GM19035 (cell line): ENCODE results near the gene NPR2.

Experiments used
- ATAC-seq: cut with Tn5 transposase; IDR thresholded peaks from one replicate; pipeline ENCODE4 v1.9.1; 2021; ENCODE audit not compliant: unreplicated experiment

Gene NPR2

DNA sequence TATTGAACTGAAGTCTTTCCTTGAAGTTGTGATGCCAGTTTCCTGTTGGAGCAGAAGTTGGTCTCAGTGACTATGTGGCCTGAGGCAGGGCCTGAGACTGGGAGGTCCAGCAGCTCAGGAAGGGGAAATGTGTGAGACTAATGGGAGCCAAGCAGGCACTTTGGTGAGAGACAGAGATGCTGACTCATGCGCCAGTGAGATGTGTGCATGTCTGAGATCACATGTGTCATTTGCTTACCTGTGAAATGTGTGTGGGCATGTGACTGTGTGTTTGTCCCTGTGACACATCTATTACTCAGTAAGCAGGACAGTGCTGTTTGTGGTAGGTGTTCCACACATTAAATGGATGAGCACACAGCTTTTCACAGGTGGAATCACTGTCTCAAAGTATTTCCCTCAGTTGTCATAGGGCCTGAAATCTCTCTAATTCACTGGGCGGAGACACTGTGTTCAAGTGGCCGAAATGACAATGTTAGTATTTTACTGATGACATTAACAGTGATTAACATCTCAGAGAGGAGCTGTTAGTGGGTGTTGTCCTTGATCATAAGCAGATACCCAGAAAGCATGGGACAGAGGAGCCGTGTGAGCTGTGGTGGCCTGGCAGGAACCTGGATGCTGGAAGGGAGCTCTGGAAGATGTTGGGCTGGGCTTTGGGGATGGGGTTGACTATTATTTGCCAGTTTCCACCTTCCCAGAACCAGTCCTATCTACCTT, 7.4 kb downstream of the NPR2 start:
- no peak for ATAC-seq

DNA sequence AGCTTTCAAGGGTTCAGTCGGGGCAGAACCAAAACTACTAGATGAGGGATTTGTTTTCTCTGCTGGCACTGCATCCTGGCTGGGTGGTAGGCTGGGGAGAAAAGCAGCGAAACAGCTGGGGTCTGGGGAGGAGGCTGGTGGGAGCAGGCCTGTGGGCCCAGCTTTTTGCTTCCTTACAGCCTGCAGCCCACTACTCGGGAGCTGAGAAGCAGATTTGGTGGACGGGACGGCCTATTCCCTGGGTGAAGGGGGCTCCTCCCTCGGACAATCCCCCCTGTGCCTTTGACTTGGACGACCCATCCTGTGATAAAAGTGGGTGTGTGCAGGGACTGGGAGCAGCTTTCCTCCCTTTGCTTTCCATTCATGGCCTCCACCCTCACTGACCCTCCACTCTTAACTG, 9.1 kb downstream of the NPR2 start:
- ATAC-seq = no peak

DNA sequence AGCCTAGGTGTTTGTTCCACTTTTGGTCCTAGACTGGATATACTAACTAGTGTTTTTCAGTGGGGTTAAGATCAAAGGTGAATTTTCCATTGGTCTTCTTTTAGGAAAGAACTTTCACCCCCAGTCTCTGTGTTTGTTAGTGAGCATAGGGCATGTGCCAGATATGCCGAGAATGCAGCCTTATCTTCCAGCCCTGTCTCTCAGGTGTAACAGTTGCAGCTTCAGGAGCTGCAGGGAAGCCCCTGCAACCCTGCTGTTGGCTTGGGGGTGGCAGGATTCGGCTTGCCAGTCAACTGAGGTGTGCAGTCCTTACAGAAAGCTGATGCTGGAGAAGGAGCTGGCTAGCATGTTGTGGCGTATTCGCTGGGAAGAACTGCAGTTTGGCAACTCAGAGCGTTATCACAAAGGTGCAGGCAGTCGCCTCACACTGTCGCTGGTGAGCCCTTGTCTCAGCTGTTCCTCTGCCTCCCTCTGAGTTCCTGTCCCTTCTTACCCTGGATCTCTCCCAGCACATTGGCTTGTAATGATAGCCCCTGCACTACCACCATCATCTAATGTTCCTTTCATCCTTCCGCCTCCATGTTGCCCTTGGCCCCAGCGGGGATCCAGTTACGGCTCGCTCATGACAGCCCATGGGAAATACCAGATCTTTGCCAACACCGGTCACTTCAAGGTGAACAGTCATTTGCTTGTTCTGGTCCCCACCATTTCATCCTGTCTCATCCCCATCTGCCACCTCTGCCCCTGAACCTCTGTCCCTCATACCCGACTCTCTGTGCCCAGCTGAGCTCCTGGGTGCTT, 10.1 kb downstream of the NPR2 start:
- ATAC-seq = no peak

DNA sequence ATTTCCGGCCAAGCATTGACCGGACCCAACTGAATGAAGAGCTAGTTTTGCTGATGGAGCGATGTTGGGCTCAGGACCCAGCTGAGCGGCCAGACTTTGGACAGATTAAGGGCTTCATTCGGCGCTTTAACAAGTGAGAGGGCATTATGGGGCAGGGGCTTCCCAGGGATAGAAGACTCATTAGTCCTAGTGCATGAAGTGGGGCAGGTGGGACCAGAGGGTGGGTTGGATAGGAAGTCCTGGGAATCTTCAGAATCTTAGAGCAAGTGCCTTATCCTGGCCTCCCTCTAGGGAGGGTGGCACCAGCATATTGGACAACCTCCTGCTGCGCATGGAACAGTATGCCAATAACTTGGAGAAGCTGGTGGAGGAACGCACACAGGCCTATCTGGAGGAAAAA, 14.7 kb downstream of the NPR2 start:
- no peak for ATAC-seq

DNA sequence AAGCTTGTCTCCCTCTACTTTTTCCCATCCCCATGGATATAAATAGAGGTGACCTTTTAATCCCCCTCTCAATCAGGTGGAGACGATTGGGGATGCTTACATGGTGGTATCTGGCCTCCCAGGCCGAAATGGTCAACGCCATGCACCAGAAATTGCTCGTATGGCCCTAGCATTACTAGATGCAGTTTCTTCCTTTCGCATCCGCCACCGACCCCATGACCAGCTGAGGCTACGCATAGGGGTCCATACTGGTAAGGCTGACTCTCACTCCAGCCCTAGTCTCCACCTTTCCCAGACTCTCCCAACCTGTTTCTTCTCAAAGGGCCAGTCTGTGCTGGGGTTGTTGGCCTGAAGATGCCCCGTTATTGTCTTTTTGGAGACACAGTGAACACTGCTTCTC, 17.0 kb downstream of the NPR2 start:
- no peak for ATAC-seq

DNA sequence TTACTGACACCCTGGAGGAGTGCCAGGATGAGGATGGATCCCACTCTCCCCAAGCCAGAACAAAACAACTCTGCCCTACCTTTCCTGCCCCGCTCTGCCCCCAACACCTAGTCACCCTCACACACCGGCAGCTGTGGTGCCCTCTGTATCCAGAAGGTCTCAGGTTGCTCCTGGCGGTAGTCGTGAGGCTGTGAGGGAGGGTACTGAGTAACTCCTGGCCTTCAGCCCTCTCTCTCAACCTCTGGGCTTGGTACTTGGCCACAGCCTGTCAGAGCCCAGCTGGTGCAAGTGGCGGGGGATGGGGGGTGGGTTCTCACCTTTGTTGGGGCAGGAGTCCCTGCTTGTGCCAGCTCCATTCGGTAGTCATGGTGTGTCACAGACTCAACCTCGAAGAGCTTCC, 18.7 kb downstream of the NPR2 start:
- ATAC-seq = no peak

DNA sequence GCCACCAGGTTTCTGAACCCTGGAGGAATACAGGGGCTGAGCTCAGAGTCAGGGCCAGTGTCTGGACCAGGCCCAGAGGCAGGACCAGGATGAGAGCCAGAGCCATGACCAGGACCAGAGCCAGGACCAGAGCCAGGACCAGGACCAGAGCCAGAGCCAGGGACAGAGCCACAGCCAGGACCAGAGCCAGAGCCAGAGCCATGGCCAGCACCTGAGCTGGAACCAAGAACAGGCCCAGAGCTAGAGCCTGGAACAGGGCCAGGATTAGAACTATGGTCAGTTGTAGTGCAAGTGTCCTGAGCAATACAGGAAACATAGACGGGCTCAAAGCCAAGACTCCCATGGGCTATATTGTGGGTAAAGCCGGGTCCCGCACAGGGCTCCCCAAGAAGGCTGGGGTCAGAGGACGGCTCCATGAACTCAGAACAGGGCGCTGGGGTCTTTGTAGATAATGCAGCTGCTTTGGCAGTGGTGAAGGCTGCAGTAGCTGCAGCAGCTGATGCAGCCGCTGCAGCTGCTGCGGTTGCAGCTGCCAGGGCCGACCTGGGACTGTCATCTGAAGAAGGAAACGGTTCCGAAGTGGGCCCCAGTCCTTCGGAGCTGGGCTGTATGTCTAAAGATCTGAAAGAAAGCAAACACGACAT, 20.1 kb downstream of the NPR2 start:
- ATAC-seq = no peak

DNA sequence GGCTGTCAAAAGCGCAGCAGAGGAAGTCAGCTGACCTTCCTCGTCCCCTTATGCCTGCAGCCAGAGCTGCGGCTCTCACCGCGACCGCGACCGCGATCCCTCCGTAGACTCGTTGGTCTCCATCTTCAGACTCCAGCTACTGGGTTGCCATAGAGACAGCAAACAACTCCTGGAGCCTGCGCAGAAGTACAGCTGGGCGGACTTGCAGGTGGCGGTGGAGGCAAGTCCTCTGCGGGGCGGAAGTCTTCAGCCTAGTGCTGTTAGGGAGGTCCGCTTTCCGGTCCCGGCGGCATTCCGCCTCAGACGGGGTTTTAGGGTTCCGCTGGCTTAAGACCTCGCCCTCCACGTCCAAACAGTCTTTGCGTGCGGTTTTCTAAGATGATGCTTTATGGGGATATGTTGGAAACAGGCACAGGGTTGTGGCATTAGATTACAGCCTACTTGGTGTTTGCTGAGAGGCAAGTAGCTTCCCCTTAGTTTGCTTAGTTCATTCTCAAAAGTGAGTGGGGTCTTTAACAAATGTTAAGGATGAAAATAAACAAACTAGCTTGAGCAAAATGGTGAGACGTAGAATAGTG, 20.7 kb downstream of the NPR2 start, which contains the start of gene SPAG8:
SPAG8 (minus strand) TSS at position 238 of the 578 bp plus-strand sequence; CDS start at position 123, 115 bp downstream.
- peak; percentile 55 for ATAC-seq

DNA sequence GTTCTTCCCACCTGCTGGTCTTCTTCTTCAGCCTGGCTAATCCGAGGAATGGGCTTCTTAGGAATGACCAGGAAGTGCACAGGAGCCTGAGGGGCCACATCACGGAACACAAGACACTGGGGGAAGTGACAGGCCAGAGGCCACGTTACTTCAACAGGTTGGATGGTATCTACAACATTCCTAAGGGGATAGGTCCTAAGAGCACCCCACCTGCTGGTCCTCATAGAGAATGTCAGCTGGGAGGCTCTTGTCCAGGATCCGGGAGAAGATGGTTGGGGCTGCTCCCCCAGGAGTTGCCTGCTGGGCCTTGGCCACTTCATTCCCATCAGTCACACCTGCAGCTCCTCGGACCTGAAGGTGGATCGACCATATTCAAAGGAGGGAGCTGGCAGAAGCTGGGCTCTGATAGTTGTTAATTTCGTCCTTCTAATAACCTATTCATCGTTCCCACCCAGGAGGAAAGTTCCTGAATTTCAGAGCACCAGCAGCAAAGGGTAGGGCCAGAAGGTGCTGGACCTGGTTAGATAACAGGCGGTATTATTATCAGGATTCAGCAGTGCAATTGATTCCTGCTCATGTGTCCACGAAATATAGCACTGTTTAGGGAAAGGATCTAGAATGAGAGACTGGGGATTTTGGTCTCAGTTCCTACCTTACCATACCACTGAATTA, 22.2 kb downstream of the NPR2 start:
- no peak for ATAC-seq

DNA sequence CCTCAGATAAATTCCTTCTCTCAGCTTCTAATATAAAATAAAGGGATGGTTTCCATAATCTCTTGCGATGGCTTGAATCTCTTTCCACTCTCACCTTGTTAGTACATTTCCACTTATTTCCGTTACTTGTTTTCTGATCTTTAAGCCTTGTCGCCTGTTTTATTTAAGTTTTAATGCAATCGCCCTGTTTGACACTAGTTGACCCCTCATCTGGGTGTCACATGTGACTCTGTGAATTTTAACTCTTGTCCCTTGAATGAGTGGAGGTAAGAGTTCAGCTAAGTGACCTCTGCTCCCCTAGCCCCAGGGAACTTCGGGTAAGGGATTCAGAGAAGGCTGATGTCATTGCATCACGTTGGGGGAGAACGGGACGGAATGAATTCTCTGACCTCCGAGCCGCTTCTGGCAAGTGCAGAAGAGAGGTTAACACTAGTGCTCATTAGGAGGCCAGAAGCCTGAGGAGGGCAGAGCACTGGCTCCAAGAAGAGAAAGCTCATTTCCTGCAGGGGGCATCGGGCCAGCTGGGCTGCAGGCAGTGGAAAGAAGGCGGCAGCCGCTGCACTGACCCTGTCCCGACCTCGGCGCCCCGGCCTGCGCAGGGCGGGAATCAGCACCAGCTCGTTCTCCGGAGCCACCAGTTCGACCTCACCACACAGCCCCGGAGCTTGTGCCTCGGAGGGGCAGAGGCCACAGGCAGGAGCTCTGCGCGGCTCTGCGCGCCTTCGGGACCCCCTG, 22.9 kb downstream of the NPR2 start:
- ATAC-seq = peak; percentile 23

DNA sequence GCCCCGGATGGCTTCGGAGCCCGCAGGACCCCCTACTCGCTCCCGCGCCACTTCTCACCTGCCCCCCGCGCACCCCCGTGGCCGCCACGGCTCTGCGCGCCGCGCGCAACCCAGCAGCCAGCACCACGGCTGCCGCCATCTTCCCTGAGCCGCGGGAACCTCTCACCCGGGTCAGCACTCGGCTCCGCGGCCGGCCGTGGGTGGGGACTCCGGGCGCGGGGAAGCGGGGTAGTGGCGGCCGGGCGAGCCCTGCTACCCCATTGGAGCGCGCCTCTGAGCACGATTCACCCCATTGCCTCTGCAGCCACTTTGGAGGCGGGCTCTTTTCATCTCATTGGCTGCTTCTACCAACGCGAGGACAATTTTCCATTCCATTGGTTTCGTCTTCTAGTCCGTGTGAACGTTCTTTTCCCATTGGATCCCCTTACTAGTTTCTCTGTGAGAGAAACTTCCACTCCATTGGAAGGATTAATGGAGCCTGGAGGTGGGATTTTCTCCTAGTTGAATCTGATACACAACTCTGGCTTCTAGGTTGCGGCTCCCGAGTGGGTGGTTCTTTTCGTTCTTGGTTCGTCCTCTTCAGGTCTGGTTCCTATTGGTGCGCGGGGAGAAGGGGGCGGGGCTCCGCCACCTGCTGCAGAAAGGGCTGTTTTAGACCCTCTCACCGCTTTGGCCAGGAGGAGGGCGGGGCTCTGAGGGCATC, 23.6 kb downstream of the NPR2 start, which contains the start of gene HINT2:
HINT2 (minus strand) TSS at position 202 of the 703 bp plus-strand sequence; CDS start at position 139, 63 bp downstream.
- ATAC-seq = peak; percentile 79

DNA sequence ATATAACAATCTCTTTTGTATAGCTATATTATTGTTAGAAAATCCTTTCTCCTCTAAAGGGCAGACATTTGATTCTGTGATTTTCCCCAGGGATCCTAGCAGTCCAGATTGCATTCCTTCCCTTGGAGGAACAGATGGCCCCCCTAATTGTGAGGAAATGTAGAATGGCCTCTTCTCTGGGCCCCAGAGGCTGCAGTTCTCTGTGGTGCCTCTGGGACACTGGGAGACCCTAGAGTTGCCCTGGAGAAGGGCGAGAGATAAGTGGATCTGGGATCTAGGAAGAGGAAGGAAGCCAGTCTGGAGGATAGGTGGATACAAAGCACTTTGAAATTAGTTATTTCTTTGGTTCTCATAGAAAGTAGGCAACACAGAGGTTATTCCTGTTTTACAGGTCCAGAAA, 25.3 kb downstream of the NPR2 start:
- ATAC-seq = no peak

DNA sequence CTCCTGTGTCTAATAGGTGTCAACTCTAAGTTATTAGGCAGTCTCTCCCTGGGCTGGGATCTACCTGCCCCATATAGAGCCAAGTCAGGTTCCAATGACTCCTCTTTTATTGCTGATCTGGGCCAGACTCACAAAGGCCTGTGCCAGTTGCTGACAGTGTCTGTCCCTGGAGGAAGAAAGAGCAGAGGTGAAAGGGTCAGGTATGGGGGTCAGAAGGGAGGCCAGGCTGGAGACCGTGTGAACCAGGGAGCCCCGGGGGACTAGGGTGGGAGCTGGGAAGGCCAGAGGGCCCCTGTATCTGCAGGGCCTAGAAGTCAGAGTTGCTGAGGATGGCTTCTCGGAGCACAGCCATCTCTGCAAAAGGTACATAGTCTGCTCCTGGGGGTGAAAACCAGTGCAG, 26.9 kb downstream of the NPR2 start:
- no peak for ATAC-seq

DNA sequence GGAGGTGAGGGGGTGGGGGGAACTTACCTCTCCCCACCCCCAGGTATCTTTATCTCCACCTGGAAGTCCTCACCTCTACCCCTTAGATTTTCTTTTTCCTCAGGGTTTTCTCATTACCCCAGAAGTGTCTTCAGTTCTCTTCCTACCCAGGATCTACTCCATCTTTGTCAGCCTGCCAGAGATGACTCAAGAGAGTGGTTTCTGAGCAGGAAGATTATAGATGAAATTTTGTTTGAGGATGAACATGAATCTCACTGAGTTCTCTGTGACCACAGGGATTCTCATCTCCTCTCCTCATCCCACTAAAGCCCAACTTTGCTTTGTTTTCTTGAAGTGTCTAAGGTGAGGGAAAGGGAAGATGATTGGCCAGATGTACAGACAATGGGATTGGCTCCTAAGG, 28.7 kb downstream of the NPR2 start:
- ATAC-seq = no peak

DNA sequence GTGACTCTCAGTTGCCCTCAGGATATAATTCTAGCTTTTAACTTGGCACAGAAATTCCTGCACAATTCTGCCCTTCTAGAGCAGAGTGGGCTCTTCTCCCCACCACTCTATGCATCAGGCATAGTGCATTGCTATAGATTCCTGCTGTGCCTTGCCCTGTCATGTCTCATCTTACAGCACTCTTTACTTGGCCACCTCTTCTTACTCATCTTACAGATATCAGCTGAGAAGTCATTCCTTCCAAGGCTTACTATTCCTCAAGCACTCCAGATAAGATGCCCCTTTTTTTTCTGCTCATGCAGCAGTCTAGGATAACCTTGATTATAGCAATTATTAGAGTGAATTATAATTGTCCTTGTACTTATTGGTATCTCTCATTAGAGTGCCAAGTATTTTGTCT, 31.5 kb downstream of the NPR2 start:
- ATAC-seq = no peak

DNA sequence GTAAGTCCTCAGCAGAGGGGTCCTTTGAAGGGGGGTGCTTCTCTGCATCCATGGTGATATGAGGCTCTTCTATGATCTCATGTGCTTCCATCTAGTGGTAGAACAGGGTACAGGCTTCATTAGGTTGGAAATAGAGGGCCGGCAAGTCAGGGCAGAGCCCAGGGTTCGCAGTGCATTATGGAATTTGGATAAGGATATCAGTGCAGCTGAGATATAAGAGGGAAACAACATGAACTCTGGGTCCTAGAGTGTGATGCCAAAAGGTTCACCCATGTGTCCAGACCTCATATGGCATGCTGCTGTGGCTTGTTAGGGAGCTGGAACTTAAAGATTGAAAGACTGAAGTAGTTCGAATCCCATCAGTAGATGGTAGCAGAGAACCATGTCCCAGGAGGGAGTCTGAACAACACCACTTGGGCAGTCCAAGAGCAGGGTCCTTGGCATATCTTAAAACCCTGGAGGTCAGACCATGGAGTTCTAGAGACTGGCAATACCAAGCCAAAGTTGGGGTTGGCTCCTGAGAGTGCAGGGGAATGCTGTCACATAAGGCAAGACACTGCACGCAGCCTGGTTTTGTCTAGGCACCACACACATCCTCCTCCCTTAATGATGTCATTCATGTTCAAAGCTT, 34.8 kb downstream of the NPR2 start:
- no peak for ATAC-seq

DNA sequence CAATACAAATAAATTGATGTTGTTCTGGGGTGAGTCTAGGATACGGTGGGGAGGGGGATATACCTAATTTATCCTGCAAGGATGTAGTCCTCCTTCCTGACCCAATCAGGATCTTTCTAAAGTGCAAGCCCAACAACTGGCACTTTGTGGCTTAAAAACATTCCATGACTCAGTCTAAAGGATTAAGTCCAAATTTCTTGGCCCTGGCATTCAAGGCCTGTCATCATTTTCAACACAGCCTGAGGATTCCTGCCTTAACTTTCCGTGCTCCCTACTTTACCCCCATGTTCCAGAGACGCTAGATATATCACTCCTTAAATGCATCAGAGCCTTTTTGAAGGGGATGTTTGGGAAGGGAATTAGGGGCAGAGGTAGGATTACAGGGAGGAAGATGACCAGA, 36.1 kb downstream of the NPR2 start:
- ATAC-seq = no peak

DNA sequence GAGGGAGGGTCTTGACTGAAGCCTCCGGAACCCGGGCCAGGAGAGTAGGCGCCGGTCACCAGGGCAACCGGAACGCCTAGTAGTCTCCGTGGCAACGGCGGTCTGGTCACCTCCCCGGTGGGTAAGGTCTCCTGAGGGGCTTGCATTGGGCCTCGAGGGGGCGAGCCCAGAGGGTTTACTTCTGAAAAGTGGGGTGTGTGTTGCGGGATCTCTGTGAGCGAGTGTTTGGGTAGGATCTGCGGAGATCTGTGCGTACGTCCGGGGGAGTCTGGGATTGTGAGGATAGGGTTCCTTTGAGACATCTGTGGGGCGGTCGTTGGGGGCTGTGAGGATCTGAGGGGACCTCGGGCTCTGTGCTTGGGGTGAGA, 37.3 kb downstream of the NPR2 start, which contains the start of gene FAM221B:
FAM221B (minus strand) TSS at position 17 of the 368 bp plus-strand sequence. CDS start 2,571 bp downstream, outside the sequence.
- no peak for ATAC-seq
